ENCODE results near the gene SNX5. TPM values are rescaled to one million over a fixed set of nuclear protein-coding genes. Genes with fewer than 3 reads are reported as not detected.

The SNX5 gene
- polyA plus RNA-seq, 1 donor (not counting 4 experiments of a cell fraction or from before 2014, with no cell fraction given): 187 TPM

DNA sequence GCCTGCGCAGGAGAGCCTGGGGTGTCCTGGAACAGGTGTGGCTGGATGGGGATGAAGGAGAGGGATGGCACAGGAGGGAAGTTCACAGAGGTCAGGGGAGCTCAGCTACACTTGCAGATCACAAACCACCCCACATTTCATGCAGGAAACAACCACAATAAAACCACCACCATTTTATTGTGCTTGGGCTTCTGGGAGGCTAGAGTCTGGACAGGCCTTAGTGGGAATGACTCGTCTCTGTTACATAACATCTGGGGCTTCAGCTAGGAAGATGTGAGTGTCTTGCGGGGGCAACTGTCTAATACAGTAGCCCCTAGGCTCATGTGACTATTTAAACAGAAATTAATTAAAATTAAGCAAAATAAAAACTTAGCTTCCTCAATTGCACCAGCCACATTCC is 33.4 kb downstream of the SNX5 start:
- no peak for FAIRE-seq
- no peaks in the 10 kb centered on the region for H3K79me2 ChIP-seq (ENCODE audit: control insufficient read depth, insufficient read depth, low read length)
- no peaks in the 10 kb centered on the region for H3K4me1 ChIP-seq (ENCODE audit: control insufficient read depth, extremely low read depth, insufficient read depth, low read length)
- H3K36me3 ChIP-seq (ENCODE audit: control insufficient read depth in 2 of 2, extremely low read depth in 1 of 2, insufficient read depth in 2 of 2, low read length in 2 of 2): no peaks in the 10 kb centered on the region
- H3K9me1 ChIP-seq (ENCODE audit: control insufficient read depth, extremely low read depth, insufficient read depth, low read length): no peaks in the 10 kb centered on the region
- H3K27ac ChIP-seq (ENCODE audit: control insufficient read depth, insufficient read depth, low read length): no peak overlapping the region
- H3K9me3 ChIP-seq (ENCODE audit: control insufficient read depth, low read depth, low read length): no peaks in the 10 kb centered on the region
- no peak overlapping the region for H3K9ac ChIP-seq (ENCODE audit: control insufficient read depth, extremely low read depth, insufficient read depth, low read length)
- dilution Hi-C loops (cut with MboI; ENCODE audit: extremely low pct_ligation_motif_present, low sequenced_read_pairs): no loop called here
- no peak overlapping the region for H3K4me3 ChIP-seq (ENCODE audit: control insufficient read depth in 2 of 3, extremely low read depth in 1 of 3, insufficient read depth in 2 of 3, low read depth in 1 of 3, low read length in 3 of 3)
- TF ChIP-seq CTCF (optimal IDR thresholded peaks at IDR 0.05 in 1 of 3, IDR thresholded peaks at IDR 0.05 in 1 of 3, conservative IDR thresholded peaks at IDR 0.05 in 1 of 3; ENCODE audit: extremely low read depth in 1 of 3, insufficient read depth in 2 of 3, low read length in 3 of 3) (no peak), EZH2 (IDR thresholded peaks at IDR 0.05; ENCODE audit: low read length) (no peak)
- DNase-seq (ENCODE audit: low read depth, low spot score): no peak
- H3K27me3 ChIP-seq (ENCODE audit: control insufficient read depth, extremely low read depth, insufficient read depth, low read length): no peaks in the 10 kb centered on the region
- no peak overlapping the region for H2AFZ ChIP-seq (ENCODE audit: control insufficient read depth, low read length)
- no peaks in the 10 kb centered on the region for H4K20me1 ChIP-seq (ENCODE audit: control insufficient read depth, extremely low read depth, insufficient read depth, low read length)
- no peak overlapping the region for H3K4me2 ChIP-seq (ENCODE audit: control insufficient read depth, extremely low read depth, insufficient read depth, low read depth, low read length)

- no peak overlapping the region for H3K27ac ChIP-seq (ENCODE audit: control insufficient read depth, insufficient read depth, low read length)
- dilution Hi-C loops (cut with MboI; ENCODE audit: extremely low pct_ligation_motif_present, low sequenced_read_pairs): no loop called here
- no peak for DNase-seq (ENCODE audit: low read depth, low spot score)
Observed at GRCh38 chr20:17934141-17934862, 34.3 kb downstream of the SNX5 start.

More at GRCh38 chr20:17934141-17934862, 34.3 kb downstream of the SNX5 start:
- Histone ChIP-seq H3K4me2 (ENCODE audit: control insufficient read depth, extremely low read depth, insufficient read depth, low read depth, low read length) (no peak overlapping the region), H3K79me2 (ENCODE audit: control insufficient read depth, insufficient read depth, low read length) (no peaks in the 10 kb centered on the region), H4K20me1 (ENCODE audit: control insufficient read depth, extremely low read depth, insufficient read depth, low read length) (no peaks in the 10 kb centered on the region), H3K9ac (ENCODE audit: control insufficient read depth, extremely low read depth, insufficient read depth, low read length) (no peak overlapping the region), H3K36me3 (ENCODE audit: control insufficient read depth in 2 of 2, extremely low read depth in 1 of 2, insufficient read depth in 2 of 2, low read length in 2 of 2) (no peaks in the 10 kb centered on the region), H3K4me1 (ENCODE audit: control insufficient read depth, extremely low read depth, insufficient read depth, low read length) (no peaks in the 10 kb centered on the region), H2AFZ (ENCODE audit: control insufficient read depth, low read length) (no peak overlapping the region), H3K4me3 (ENCODE audit: control insufficient read depth in 2 of 3, extremely low read depth in 1 of 3, insufficient read depth in 2 of 3, low read depth in 1 of 3, low read length in 3 of 3) (no peak overlapping the region), H3K9me3 (ENCODE audit: control insufficient read depth, low read depth, low read length) (no peaks in the 10 kb centered on the region), H3K27me3 (ENCODE audit: control insufficient read depth, extremely low read depth, insufficient read depth, low read length) (no peaks in the 10 kb centered on the region), H3K9me1 (ENCODE audit: control insufficient read depth, extremely low read depth, insufficient read depth, low read length) (no peaks in the 10 kb centered on the region)
- FAIRE-seq: no peak
- no peak for TF ChIP-seq EZH2 (IDR thresholded peaks at IDR 0.05; ENCODE audit: low read length)
- TF ChIP-seq CTCF (optimal IDR thresholded peaks at IDR 0.05 in 1 of 3, IDR thresholded peaks at IDR 0.05 in 1 of 3, conservative IDR thresholded peaks at IDR 0.05 in 1 of 3; ENCODE audit: extremely low read depth in 1 of 3, insufficient read depth in 2 of 3, low read length in 3 of 3): no peak

Data from keratinocyte (primary cell).